D721Med (cell line): ENCODE results near the gene VAV1.
A peak's percentile ranks its signal among the peaks of the same experiment; 100 is the strongest.

Experiments used
- DNase-seq: peaks from one replicate; pipeline ENCODE4 v3.0.0; 2011; ENCODE audit warnings: low spot score; ENCODE audit not compliant: insufficient read length
- FAIRE-seq: peaks from 2 replicates; lab custom pipeline; 2011; peaks lifted over from hg19 to GRCh38; lab: Jason Lieb, UNC
- CTCF ChIP-seq: IDR thresholded peaks from 2 replicates; pipeline ENCODE4 v1.5.1; 2012; ENCODE audit warnings: mild to moderate bottlenecking, control low read depth; ENCODE audit not compliant: insufficient read depth; ENCODE audit errors: missing control alignments

VAV1 gene

GRCh38 chr19:6854758-6855157 lies 82.2 kb downstream of the VAV1 start:
- no peak for TF ChIP-seq CTCF
- no peak for DNase-seq
- no peak for FAIRE-seq

GRCh38 chr19:6856749-6857372 lies 84.4 kb downstream of the VAV1 start:
- FAIRE-seq (no peak), DNase-seq (no peak)
- TF ChIP-seq CTCF: no peak

GRCh38 chr19:6861683-6862286 lies 89.3 kb downstream of the VAV1 start:
- TF ChIP-seq CTCF: no peak
- no peak for FAIRE-seq
- DNase-seq: no peak

- DNase-seq (peak; percentile 30), FAIRE-seq (no peak)
- TF ChIP-seq CTCF: peak; percentile 97
Observed at GRCh38 chr19:6862673-6863078, 90.2 kb downstream of the VAV1 start.

GRCh38 chr19:6864325-6864940 lies 91.9 kb downstream of the VAV1 start:
- DNase-seq: no peak
- FAIRE-seq: no peak
- TF ChIP-seq CTCF: no peak

GRCh38 chr19:6865849-6866248 lies 93.3 kb downstream of the VAV1 start:
- FAIRE-seq (no peak), DNase-seq (no peak)
- no peak for TF ChIP-seq CTCF

GRCh38 chr19:6866741-6867151 lies 94.2 kb downstream of the VAV1 start:
- no peak for TF ChIP-seq CTCF
- DNase-seq: no peak
- no peak for FAIRE-seq
